WTC11 (cell line): Measurements from ENCODE around the gene HMCN1.

Source experiments
- ATF1 ChIP-seq: sonication (generic); formaldehyde crosslinking; IDR thresholded peaks from 2 replicates; pipeline ENCODE4 v1.8.1; 2023; ENCODE audit warnings: mild to moderate bottlenecking, moderate library complexity, missing genetic modification reagents
- IRF2 ChIP-seq: sonication (generic); formaldehyde crosslinking; IDR thresholded peaks from 2 replicates; pipeline ENCODE4 v1.8.0; 2022; ENCODE audit warnings: low read depth, missing genetic modification reagents, borderline replicate concordance
- SP1 ChIP-seq: sonication (generic); formaldehyde crosslinking; conservative IDR thresholded peaks from 2 replicates; pipeline ENCODE4 v1.8.1; 2022; ENCODE audit warnings: missing genetic modification reagents
- ZNF416 ChIP-seq: fragments of 250-450 bp; sonication (Bioruptor Pico); IDR thresholded peaks from 2 replicates; pipeline ENCODE4 v1.9.0; 2021; ENCODE audit warnings: mild to moderate bottlenecking, inconsistent platforms
- TF ChIP-seq, protein P1 (sequence below): fragments of 200-600 bp; IDR thresholded peaks from 2 replicates; pipeline ENCODE4 v1.8.0; 2022; ENCODE audit warnings: antibody characterized with exemption
- TF ChIP-seq, protein P2 (sequence below): sonication (generic); formaldehyde crosslinking; IDR thresholded peaks from 2 replicates; pipeline ENCODE4 v1.8.1; 2022; ENCODE audit warnings: low read depth, missing genetic modification reagents, borderline replicate concordance

DNA sequence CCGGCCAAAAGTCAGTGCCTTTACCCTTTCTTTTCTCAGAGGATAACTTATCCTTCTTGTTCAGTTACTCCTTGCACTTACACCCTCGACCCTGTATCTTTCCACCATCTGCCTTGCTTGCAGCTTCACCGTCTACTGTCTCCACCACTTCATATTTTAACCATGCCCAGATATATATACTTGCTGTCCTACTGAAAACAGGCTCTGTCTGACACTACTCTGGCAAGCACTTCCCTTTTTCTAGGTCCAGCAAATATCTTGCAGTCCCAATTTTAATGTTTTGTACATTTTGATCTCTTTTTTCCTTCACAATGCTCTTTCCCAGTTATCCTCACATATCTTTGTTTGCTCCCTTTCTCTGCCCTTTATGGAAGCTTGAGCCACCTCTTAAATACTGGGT is 332.2 kb downstream of the HMCN1 start:
- TF ChIP-seq ZNF416 (CRISPR knock-in tag): no peak
- no peak for TF ChIP-seq SP1 (CRISPR knock-in tag)
- TF ChIP-seq IRF2 (CRISPR knock-in tag): no peak
- TF ChIP-seq ATF1: no peak
- TF ChIP-seq, protein P1, sequence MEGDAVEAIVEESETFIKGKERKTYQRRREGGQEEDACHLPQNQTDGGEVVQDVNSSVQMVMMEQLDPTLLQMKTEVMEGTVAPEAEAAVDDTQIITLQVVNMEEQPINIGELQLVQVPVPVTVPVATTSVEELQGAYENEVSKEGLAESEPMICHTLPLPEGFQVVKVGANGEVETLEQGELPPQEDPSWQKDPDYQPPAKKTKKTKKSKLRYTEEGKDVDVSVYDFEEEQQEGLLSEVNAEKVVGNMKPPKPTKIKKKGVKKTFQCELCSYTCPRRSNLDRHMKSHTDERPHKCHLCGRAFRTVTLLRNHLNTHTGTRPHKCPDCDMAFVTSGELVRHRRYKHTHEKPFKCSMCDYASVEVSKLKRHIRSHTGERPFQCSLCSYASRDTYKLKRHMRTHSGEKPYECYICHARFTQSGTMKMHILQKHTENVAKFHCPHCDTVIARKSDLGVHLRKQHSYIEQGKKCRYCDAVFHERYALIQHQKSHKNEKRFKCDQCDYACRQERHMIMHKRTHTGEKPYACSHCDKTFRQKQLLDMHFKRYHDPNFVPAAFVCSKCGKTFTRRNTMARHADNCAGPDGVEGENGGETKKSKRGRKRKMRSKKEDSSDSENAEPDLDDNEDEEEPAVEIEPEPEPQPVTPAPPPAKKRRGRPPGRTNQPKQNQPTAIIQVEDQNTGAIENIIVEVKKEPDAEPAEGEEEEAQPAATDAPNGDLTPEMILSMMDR: no peak
- TF ChIP-seq, protein P2, sequence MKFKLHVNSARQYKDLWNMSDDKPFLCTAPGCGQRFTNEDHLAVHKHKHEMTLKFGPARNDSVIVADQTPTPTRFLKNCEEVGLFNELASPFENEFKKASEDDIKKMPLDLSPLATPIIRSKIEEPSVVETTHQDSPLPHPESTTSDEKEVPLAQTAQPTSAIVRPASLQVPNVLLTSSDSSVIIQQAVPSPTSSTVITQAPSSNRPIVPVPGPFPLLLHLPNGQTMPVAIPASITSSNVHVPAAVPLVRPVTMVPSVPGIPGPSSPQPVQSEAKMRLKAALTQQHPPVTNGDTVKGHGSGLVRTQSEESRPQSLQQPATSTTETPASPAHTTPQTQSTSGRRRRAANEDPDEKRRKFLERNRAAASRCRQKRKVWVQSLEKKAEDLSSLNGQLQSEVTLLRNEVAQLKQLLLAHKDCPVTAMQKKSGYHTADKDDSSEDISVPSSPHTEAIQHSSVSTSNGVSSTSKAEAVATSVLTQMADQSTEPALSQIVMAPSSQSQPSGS (CRISPR knock-in tag): no peak
